SK-N-SH (cell line): Measurements from ENCODE around the gene SLC6A3. TPM values are rescaled to one million over a fixed set of nuclear protein-coding genes. Genes with fewer than 3 reads are reported as not detected.

Experiments used
- CTCF ChIA-PET: fragments of 300-600, 350-600 bp; formaldehyde crosslinking; extraction: SDS; loops from one replicate; lab custom pipeline; 2021; lab: Yijun Ruan, JAX
- POLR2A ChIA-PET: fragments of 350-600 bp; sonication (Branson Sonifier 250); formaldehyde crosslinking; extraction: SDS; loops from one replicate; lab custom pipeline; 2020; ENCODE audit warnings: antibody characterized with exemption, inconsistent platforms; lab: Yijun Ruan, JAX
- DNase-seq: peaks from one replicate; pipeline ENCODE4 v3.0.0; 2012
- H2AFZ ChIP-seq: fragments of 200-600 bp; sonication (generic); 2 replicates; pipeline ENCODE4 v1.8.1; 2016; ENCODE audit warnings: antibody characterized with exemption, mild to moderate bottlenecking, low read depth
- H3F3A ChIP-seq: fragments of 200-600 bp; sonication (generic); replicated peaks from 2 replicates; pipeline ENCODE3; 2016; ENCODE audit warnings: antibody characterized with exemption, mild to moderate bottlenecking; ENCODE audit not compliant: insufficient read depth
- H3K27ac ChIP-seq, 2 experiments: fragments of 200-500 bp in 1 of 2; fragments of 200-600 bp in 1 of 2; sonication (Bioruptor generic) in 1 of 2; sonication (generic), shearing (Covaris generic) in 1 of 2; 2 replicates each; pipeline versions ENCODE4 v1.5.1 to v1.6.1; 2014 to 2016; ENCODE audit warnings: low read depth in 2 of 2, inconsistent platforms in 1 of 2, low read length in 1 of 2, mild to moderate bottlenecking in 1 of 2, mixed read lengths in 1 of 2
- H3K27me3 ChIP-seq: fragments of 200-600 bp; sonication (generic), shearing (Covaris generic); 2 replicates; pipeline ENCODE4 v1.6.1; 2016; ENCODE audit warnings: mixed run types; ENCODE audit not compliant: insufficient read depth
- H3K36me3 ChIP-seq, 2 experiments: fragments of 200-500 bp in 1 of 2; fragments of 200-600 bp in 1 of 2; sonication (Bioruptor generic) in 1 of 2; sonication (generic) in 1 of 2; replicated peaks in 1 of 2; 2 replicates each; pipeline versions ENCODE3 to v1.5.1; 2014 to 2016; ENCODE audit warnings: low read length in 1 of 2, mild to moderate bottlenecking in 1 of 2; ENCODE audit not compliant: insufficient read depth in 2 of 2, control insufficient read depth in 1 of 2
- H3K4me1 ChIP-seq, 2 experiments: fragments of 200-500 bp in 1 of 2; fragments of 200-600 bp in 1 of 2; sonication (Bioruptor generic) in 1 of 2; sonication (generic), shearing (Covaris generic) in 1 of 2; 2 replicates each; pipeline versions ENCODE4 v1.5.1 to v1.6.1; 2014 to 2016; ENCODE audit warnings: low read depth in 1 of 2, low read length in 1 of 2, mixed run types in 1 of 2; ENCODE audit not compliant: insufficient read depth in 2 of 2, control insufficient read depth in 1 of 2
- H3K4me2 ChIP-seq: fragments of 200-600 bp; sonication (generic), shearing (Covaris generic); 2 replicates; pipeline ENCODE4 v1.6.1; 2017; ENCODE audit warnings: mixed run types
- H3K4me3 ChIP-seq, 2 experiments: fragments of 200-500 bp in 1 of 2; fragments of 200-600 bp in 1 of 2; sonication (Bioruptor generic) in 1 of 2; sonication (generic), shearing (Covaris generic) in 1 of 2; 2 replicates each; pipeline versions ENCODE4 v1.5.1 to v1.8.1; 2014 to 2016; ENCODE audit warnings: low read depth in 2 of 2, inconsistent platforms in 1 of 2, low read length in 1 of 2, mild to moderate bottlenecking in 1 of 2, mixed read lengths in 1 of 2, moderate library complexity in 1 of 2
- H3K79me2 ChIP-seq: fragments of 200-600 bp; sonication (generic); 2 replicates; pipeline ENCODE4 v1.8.1; 2017; ENCODE audit warnings: mild to moderate bottlenecking; ENCODE audit not compliant: insufficient read depth
- H3K9ac ChIP-seq: fragments of 200-600 bp; sonication (generic); 2 replicates; pipeline ENCODE4 v1.6.1; 2017; ENCODE audit warnings: mixed run types
- H3K9me2 ChIP-seq: fragments of 200-600 bp; sonication (generic); 2 replicates; pipeline ENCODE4 v1.6.1; 2017; ENCODE audit warnings: mixed run types
- H3K9me3 ChIP-seq: fragments of 200-600 bp; sonication (generic); 2 replicates; pipeline ENCODE4 v1.6.1; 2017; ENCODE audit warnings: mixed run types, mild to moderate bottlenecking, moderate library complexity
- H4K20me1 ChIP-seq: fragments of 200-600 bp; sonication (generic); 2 replicates; pipeline ENCODE4 v1.6.1; 2017; ENCODE audit warnings: mild to moderate bottlenecking, mixed run types; ENCODE audit not compliant: insufficient read depth
- CTCF ChIP-seq: fragments of 200-600 bp; sonication (generic); IDR thresholded peaks from 2 replicates; pipeline ENCODE4 v1.6.1; 2017; ENCODE audit warnings: antibody characterized with exemption, mild to moderate bottlenecking, moderate library complexity
- FOXJ3 ChIP-seq: sonication (generic); formaldehyde crosslinking; IDR thresholded peaks from 2 replicates; pipeline ENCODE4 v1.5.1; 2020; ENCODE audit warnings: mild to moderate bottlenecking, missing genetic modification reagents
- FOXM1 ChIP-seq: IDR thresholded peaks from 2 replicates; pipeline ENCODE4 v1.4.0; 2012; ENCODE audit warnings: low read depth, mild to moderate bottlenecking
- GABPA ChIP-seq: IDR thresholded peaks from 2 replicates; pipeline ENCODE4 v1.4.0; 2012; ENCODE audit warnings: low read depth, mild to moderate bottlenecking
- RCOR1 ChIP-seq: fragments of 150-350 bp; IDR thresholded peaks from 2 replicates; pipeline ENCODE4 v1.6.1; 2017; ENCODE audit warnings: antibody characterized with exemption, low read length
- REST ChIP-seq: IDR thresholded peaks from 2 replicates; pipeline ENCODE4 v1.6.1; 2012; ENCODE audit warnings: mild to moderate bottlenecking, low read depth, low read length, moderate library complexity
- RFX5 ChIP-seq: IDR thresholded peaks from 2 replicates; pipeline ENCODE4 v1.6.1; 2012; ENCODE audit warnings: mild to moderate bottlenecking, improper control_type of control experiment, low read length
- YY1 ChIP-seq: IDR thresholded peaks from 2 replicates; pipeline ENCODE4 v1.4.0; 2012; ENCODE audit warnings: low read depth, mild to moderate bottlenecking
- ZBTB33 ChIP-seq: IDR thresholded peaks from 2 replicates; pipeline ENCODE4 v1.4.0; 2012; ENCODE audit warnings: low read depth, borderline replicate concordance
- WGBS: methylation state at CpG from one replicate; pipeline ENCODE4 v1.1.6; 2017; ENCODE audit warnings: low lambda C conversion rate; 5-methylcytosine and 5-hydroxymethylcytosine counted together
- polyA plus RNA-seq, 3 experiments: library from polyadenylated mRNA; depleted of rRNA; stranded (reverse); fragments of >200 nt; gene quantifications; 2 replicates each; pipeline ENCODE4 v1.2.3, GENCODE V29; 2012

The SLC6A3 gene
- polyA plus RNA-seq, 1 of the 3 experiments (the other 2 are of a cell fraction): not detected

- TF ChIP-seq REST: no peak
- TF ChIP-seq GABPA: no peak
- TF ChIP-seq FOXM1: no peak
- no peak for TF ChIP-seq CTCF
- TF ChIP-seq, all 33 proteins: peak for 0
- H3K79me2 ChIP-seq: no peaks in the 10 kb centered on the region
- no peaks in the 10 kb centered on the region for H4K20me1 ChIP-seq
- H3K4me1 ChIP-seq: peaks cover 0 to 7% of the 10 kb centered on the region in 2 experiments; a peak in 1 of 4 replicates
- H3K4me2 ChIP-seq: no peak overlapping the region
- WGBS: 97% methylated on average over 33 of the region's 46 CpGs
- POLR2A ChIA-PET: no interaction called here
- H2AFZ ChIP-seq: no peak overlapping the region
- no peaks in the 10 kb centered on the region for H3K9me2 ChIP-seq
- H3K4me3 ChIP-seq: no peak overlapping the region
- no peak overlapping the region for H3K9ac ChIP-seq
- CTCF ChIA-PET: interaction anchor here (1.7 kb wide), 1 partner anchor 17 kb away, joined by 5 read pairs; no protein-coding TSS in a partner anchor
- H3K27me3 ChIP-seq: no peaks in the 10 kb centered on the region
- no peak overlapping the region for H3K27ac ChIP-seq
- peak; percentile 26 for DNase-seq
- H3F3A ChIP-seq: peaks cover 22% of the 10 kb centered on the region
- peaks cover 8 to 34% of the 10 kb centered on the region in 2 experiments for H3K36me3 ChIP-seq
- no peaks in the 10 kb centered on the region for H3K9me3 ChIP-seq
Observed at GRCh38 chr5:1463326-1464095, 18.3 kb upstream of the SLC6A3 start.

- H3K27me3 ChIP-seq: no peaks in the 10 kb centered on the region
- H4K20me1 ChIP-seq: no peaks in the 10 kb centered on the region
- H3F3A ChIP-seq: peaks cover 22% of the 10 kb centered on the region
- peaks cover 8 to 34% of the 10 kb centered on the region in 2 experiments for H3K36me3 ChIP-seq
- TF ChIP-seq REST: no peak
- no peak for TF ChIP-seq ZBTB33
- 0 out of 2 replicates have a peak, but pooled peaks have one; percentile 41 for TF ChIP-seq RFX5
- TF ChIP-seq YY1: no peak
- TF ChIP-seq FOXJ3 (CRISPR knock-in tag): no peak
- no peak for TF ChIP-seq RCOR1
- no peak overlapping the region for H3K9ac ChIP-seq
- no peak overlapping the region for H3K4me2 ChIP-seq
- peaks cover 0 to 7% of the 10 kb centered on the region in 2 experiments; a peak in 1 of 4 replicates for H3K4me1 ChIP-seq
- no peak overlapping the region for H2AFZ ChIP-seq
- WGBS: 83% methylated on average over 19 of the region's 20 CpGs
- H3K9me2 ChIP-seq: no peaks in the 10 kb centered on the region
- H3K79me2 ChIP-seq: no peaks in the 10 kb centered on the region
- H3K9me3 ChIP-seq: no peaks in the 10 kb centered on the region
- H3K4me3 ChIP-seq: no peak overlapping the region
- H3K27ac ChIP-seq: no peak overlapping the region
- POLR2A ChIA-PET: no interaction called here
- CTCF ChIA-PET: interaction anchor here (1.7 kb wide), 1 partner anchor 18 kb away, joined by 5 read pairs; no protein-coding TSS in a partner anchor
- DNase-seq: peak; percentile 88
Observed at GRCh38 chr5:1462358-1462757, 17.1 kb upstream of the SLC6A3 start.
